Activated CD8-positive, alpha-beta memory T cell treated with anti-CD3 and anti-CD28 coated beads, Interleukin-2, amount 50 U/mL, for 24 hours (primary cell): Measurements from ENCODE around the gene NXN.
"Not testable (repeated sequence)": the region's sequence is repeated elsewhere in the genome, so short reads cannot be mapped to it uniquely, and the experiment has no call there.

Experiments used
- DNase-seq: peaks from one replicate; pipeline ENCODE4 v3.0.0-alpha.2; 2020; ENCODE audit errors: extremely low read depth

Gene NXN

GRCh38 chr17:917941-918740, 61.4 kb downstream of the NXN start:
- DNase-seq, result no peak

GRCh38 chr17:917391-917811, 62.2 kb downstream of the NXN start:
- no peak for DNase-seq

- DNase-seq, result no peak
Measured at GRCh38 chr17:916315-916714, 63.3 kb downstream of the NXN start.

GRCh38 chr17:915538-916201, 63.9 kb downstream of the NXN start:
- DNase-seq, result no peak

GRCh38 chr17:914561-914960, 65.0 kb downstream of the NXN start:
- no peak for DNase-seq

- DNase-seq, result no peak
Measured at GRCh38 chr17:913207-913606, 66.4 kb downstream of the NXN start.

GRCh38 chr17:909642-910323, 69.8 kb downstream of the NXN start:
- no peak for DNase-seq

GRCh38 chr17:907725-908124, 71.9 kb downstream of the NXN start:
- no peak for DNase-seq

- DNase-seq, result not testable (repeated sequence)
Measured at GRCh38 chr17:905708-906107, 73.9 kb downstream of the NXN start.

- DNase-seq, result no peak
Measured at GRCh38 chr17:903691-904481, 75.7 kb downstream of the NXN start.

GRCh38 chr17:902463-902862, 77.1 kb downstream of the NXN start:
- no peak for DNase-seq

GRCh38 chr17:901964-902363, 77.6 kb downstream of the NXN start:
- no peak for DNase-seq

GRCh38 chr17:901191-901950, 78.2 kb downstream of the NXN start:
- DNase-seq, result no peak

- no peak for DNase-seq
Measured at GRCh38 chr17:900336-900934, 79.1 kb downstream of the NXN start.

- DNase-seq, result no peak
Measured at GRCh38 chr17:897970-898619, 81.5 kb downstream of the NXN start.

- no peak for DNase-seq
Measured at GRCh38 chr17:896953-897661, 82.5 kb downstream of the NXN start.

GRCh38 chr17:896454-896853, 83.1 kb downstream of the NXN start:
- no peak for DNase-seq

- no peak for DNase-seq
Measured at GRCh38 chr17:892958-893357, 86.6 kb downstream of the NXN start.

- DNase-seq, result no peak
Measured at GRCh38 chr17:888998-889441, 90.6 kb downstream of the NXN start.
